IMR-90 (cell line): Measurements from ENCODE around the gene EEF1B2. TPM values are rescaled to one million over a fixed set of nuclear protein-coding genes. Genes with fewer than 3 reads are reported as not detected.
A peak's percentile ranks its signal among the peaks of the same experiment; 100 is the strongest.

ENCODE experiments used
- CTCF ChIP-seq: conservative IDR thresholded peaks from 2 replicates; pipeline ENCODE4 v1.5.1; 2012; ENCODE audit warnings: mild to moderate bottlenecking, low read depth, low read length, improper control_type of control experiment
- USF2 ChIP-seq: fragments of 150-350 bp; IDR thresholded peaks from 2 replicates; pipeline ENCODE4 v1.6.1; 2017; ENCODE audit warnings: mild to moderate bottlenecking, antibody characterized with exemption, low read length, low read depth
- polyA plus RNA-seq, 3 experiments: library from polyadenylated mRNA; depleted of rRNA; stranded (reverse); fragments of >200 nt; gene quantifications; 2 replicates each; pipeline ENCODE4 v1.2.3, GENCODE V29; 2012; ENCODE audit warnings: low replicate concordance in 1 of 3
- total RNA-seq: library from RNA; depleted of rRNA; stranded (reverse); fragments of >200 nt; gene quantifications from 2 replicates; pipeline ENCODE4 v1.2.3, GENCODE V29; 2012

EEF1B2 gene
- total and polyA plus RNA-seq, 2 of the 4 experiments (the other 2 are of a cell fraction), result 574 to 751 TPM

- TF ChIP-seq USF2, result peak; percentile 79
- no peak for TF ChIP-seq CTCF
Observed at GRCh38 chr2:206159346-206160124, at the start of gene EEF1B2, which contains the start of gene NDUFS1 (continued).
